Heart left ventricle (tissue), 16 donors: ENCODE measurements around the gene RANBP3. TPM values are rescaled to one million over a fixed set of nuclear protein-coding genes. Genes with fewer than 3 reads are reported as not detected.
"Not testable (repeated sequence)": the region's sequence is repeated elsewhere in the genome, so short reads cannot be mapped to it uniquely, and the experiment has no call there.

Experiments
- ATAC-seq, 4 donors: fragments of 200-7000 bp; cut with Tn5 transposase; one replicate each; pipeline ENCODE4 v1.9.1; 2020 to 2022; ENCODE audit warnings: moderate library complexity in 4 of 4, mild to moderate bottlenecking in 3 of 4, moderate number of reproducible peaks in 1 of 4
- DNase-seq, 5 donors: peaks; one replicate each; pipeline ENCODE4 v3.0.0-alpha.2; 2020
- H3K27ac ChIP-seq, 12 donors: fragments of 200-600 bp; sonication (generic) in 4 of 12; one replicate each; pipeline versions ENCODE4 v1.5.0 to v1.8.0; 2016 to 2022; ENCODE audit warnings: mild to moderate bottlenecking in 2 of 12
- H3K27me3 ChIP-seq, 9 donors: fragments of 200-600 bp; sonication (generic) in 2 of 9; one replicate each; pipeline versions ENCODE4 v1.5.1 to v1.8.0; 2016 to 2022; ENCODE audit warnings: mild to moderate bottlenecking in 3 of 9
- H3K36me3 ChIP-seq, 9 donors: fragments of 200-600 bp; sonication (generic) in 2 of 9; one replicate each; pipeline versions ENCODE4 v1.5.0 to v1.8.0; 2018 to 2022; ENCODE audit warnings: mild to moderate bottlenecking in 2 of 9
- H3K4me1 ChIP-seq, 12 donors: fragments of 200-600 bp; sonication (generic) in 4 of 12; one replicate each; pipeline versions ENCODE4 v1.5.0 to v1.8.0; 2016 to 2022; ENCODE audit warnings: mild to moderate bottlenecking in 3 of 12
- H3K4me3 ChIP-seq, 12 donors: fragments of 200-600 bp; sonication (generic) in 4 of 12; one replicate each; pipeline versions ENCODE4 v1.5.0 to v1.8.0; 2017 to 2022; ENCODE audit warnings: mild to moderate bottlenecking in 9 of 12, moderate library complexity in 4 of 12
- H3K9me3 ChIP-seq, 12 donors: fragments of 200-600 bp; sonication (generic) in 4 of 12; one replicate each; pipeline versions ENCODE4 v1.5.0 to v1.8.0; 2016 to 2022; ENCODE audit warnings: mild to moderate bottlenecking in 1 of 12
- CTCF ChIP-seq, 12 donors: fragments of 200-600 bp; sonication (generic) in 4 of 12; IDR thresholded peaks; one replicate each; pipeline versions ENCODE4 v1.5.0 to v1.8.0; 2018 to 2022; ENCODE audit warnings: antibody characterized with exemption in 12 of 12, mild to moderate bottlenecking in 5 of 12
- POLR2A ChIP-seq, 2 donors: fragments of 450-650 bp; IDR thresholded peaks; one replicate each; pipeline ENCODE4 v1.6.1; 2017; ENCODE audit warnings: antibody characterized with exemption in 2 of 2, mild to moderate bottlenecking in 2 of 2, moderate library complexity in 2 of 2
- WGBS, 4 donors: extraction: QIAGEN DNeasy Blood & Tissue Kit in 2 of 4; methylation state at CpG; one replicate each; pipeline versions ENCODE4 v1.1.5 to v1.1.7; 2013 to 2018; 5-methylcytosine and 5-hydroxymethylcytosine counted together
- intact Hi-C, 10 donors: fragments of 100-400 bp; cut with DNase I; formaldehyde crosslinking; loops; one replicate each; pipeline versions ENCODE4 v1.11.1 to v1.14.2; 2022
- polyA plus RNA-seq, 2 donors: library from polyadenylated mRNA; stranded (reverse); fragments of 200-250 nt; gene quantifications; one replicate each; pipeline ENCODE4 v1.2.3, GENCODE V29; 2013
- total RNA-seq, 9 donors: library from RNA; depleted of rRNA in 2 of 9; stranded (reverse); fragments of >200 nt in 2 of 9; fragmentation: NEBNext Ultra II Directional in 3 of 9; extraction: Animal tissue kit (Norgen Biotek cat#: 25700) in 3 of 9; gene quantifications; one replicate each; pipeline versions ENCODE4 v1.1.0 to v1.2.4, GENCODE V29; 2016 to 2023
- donor health status: ischemic (EF 13 %, LVEDD 7.1; RV severe dilation, severe dysfunction).
- donor health status: healthy with polysubstance abuse.
- donor health status: DM: no; HTN: yes; CAD: no.
- donor health status: DM: no; HTN: no; CAD: no.
- donor health status: ischemic (EF 25% LVEDD 6.9; RV normal size, moderate dysfunction).
- donor health status: ischemic (EF 25% LVEDD 5.7; RV mildly dilated, moderate dysfunction).
- donor health status: healthy.
- donor health status: DM: yes; HTN: yes; CAD: no.
- donor health status: ischemic (EF 35%, LVEDD 5.7; RV mildly dilated, moderate dysfunction).
- donor health status: nonischemic (EF 11% LVEDD 7.7; RV severe dilation, severe dysfunction).
- donor health status: DM: yes; HTN: yes; CAD: no.
- donor health status: PGD.
- donor health status: ischemic (EF 29% LVEDD 5.4; RV normal size, mild dysfunction).
- donor health status: nonischemic (EF 23%, LVEDD 6.1; RV moderate dilation, normal function).

Gene RANBP3
- total and polyA plus RNA-seq, 11 donors = 29.4 to 80.7 (median 58.0) TPM

GRCh38 chr19:5988517-5989387, 10.8 kb upstream of the RANBP3 start:
- Histone ChIP-seq H3K27me3 (no peaks in the 10 kb centered on the region), H3K27ac (no peak overlapping the region), H3K9me3 (no peaks in the 10 kb centered on the region), H3K4me1 (peaks cover 0 to 22% (median 8%) of the 10 kb centered on the region in 12 donors), H3K4me3 (no peak overlapping the region), H3K36me3 (peaks cover 0 to 2% (median 0%) of the 10 kb centered on the region in 9 donors)
- intact Hi-C loops = loop anchor here in 4 of 10 donors (2.0 to 10.0 kb wide), 4 partner anchors 34 to 139 kb away; no protein-coding TSS in a partner anchor
- 85 to 92% (median 85%) methylated on average over 8 of the region's 8 CpGs for WGBS, 4 donors
- TF ChIP-seq POLR2A (IDR thresholded peaks at IDR 0.05) (no peak), CTCF (IDR thresholded peaks at IDR 0.05) (no peak)
- ATAC-seq (no peak), DNase-seq (no peak)

GRCh38 chr19:5987077-5987818, 9.3 kb upstream of the RANBP3 start:
- DNase-seq (peak in 4 of 5 donors; percentile 57 to 82 (median 72)), ATAC-seq (peak in 3 of 4 donors; percentile 36 to 76 (median 52))
- H3K9me3 ChIP-seq = no peaks in the 10 kb centered on the region
- peak overlapping the region in 9 of 12 donors; percentile 29 to 51 (median 35) for H3K4me3 ChIP-seq
- intact Hi-C loops = loop anchor here (1.0 to 10.0 kb wide), 5 partner anchors 35 to 140 kb away; no protein-coding TSS in a partner anchor
- H3K27ac ChIP-seq = no peak overlapping the region
- no peaks in the 10 kb centered on the region for H3K36me3 ChIP-seq
- H3K27me3 ChIP-seq = no peaks in the 10 kb centered on the region
- TF ChIP-seq POLR2A (IDR thresholded peaks at IDR 0.05) = no peak
- TF ChIP-seq CTCF (IDR thresholded peaks at IDR 0.05) = peak; percentile 87 to 98 (median 95)
- H3K4me1 ChIP-seq = peaks cover 0 to 18% (median 6%) of the 10 kb centered on the region in 12 donors
- WGBS, 4 donors = 16 to 26% (median 21%) methylated on average over 17 of the region's 17 CpGs

GRCh38 chr19:5985837-5986236, 7.9 kb upstream of the RANBP3 start:
- not testable (repeated sequence) for DNase-seq
- intact Hi-C loops = loop anchor here in 6 of 10 donors (2.0 to 10.0 kb wide), 4 partner anchors 36 to 141 kb away; no protein-coding TSS in a partner anchor

GRCh38 chr19:5985098-5985783, 7.3 kb upstream of the RANBP3 start:
- ATAC-seq (no peak), DNase-seq (no peak)
- no peak overlapping the region for H3K4me3 ChIP-seq
- H3K9me3 ChIP-seq = no peaks in the 10 kb centered on the region
- H3K4me1 ChIP-seq = peaks cover 0 to 19% (median 6%) of the 10 kb centered on the region in 12 donors
- no peaks in the 10 kb centered on the region for H3K36me3 ChIP-seq
- WGBS, 4 donors = 76 to 84% (median 81%) methylated on average over 12 of the region's 12 CpGs
- TF ChIP-seq POLR2A (IDR thresholded peaks at IDR 0.05) = no peak
- TF ChIP-seq CTCF (IDR thresholded peaks at IDR 0.05) = no peak
- no peak overlapping the region for H3K27ac ChIP-seq
- no peaks in the 10 kb centered on the region for H3K27me3 ChIP-seq
- intact Hi-C loops = loop anchor here in 4 of 10 donors (5.0 to 10.0 kb wide), 3 partner anchors 37 to 142 kb away; no protein-coding TSS in a partner anchor

More at GRCh38 chr19:5985837-5986236, 7.9 kb upstream of the RANBP3 start:
- not testable (repeated sequence) for H3K27ac ChIP-seq, ATAC-seq, H3K4me3 ChIP-seq, H3K36me3 ChIP-seq, H3K27me3 ChIP-seq, H3K9me3 ChIP-seq
- peaks cover 0 to 18% (median 6%) of the 10 kb centered on the region in 12 donors for H3K4me1 ChIP-seq
- 81 to 87% (median 84%) methylated on average over 5 of the region's 5 CpGs for WGBS, 4 donors
